HG02943 (cell line): Measurements from ENCODE around the gene NANOS2.

Experiments used
- ATAC-seq: cut with Tn5 transposase; IDR thresholded peaks from one replicate; pipeline ENCODE4 v1.9.1; 2021; ENCODE audit warnings: mild to moderate bottlenecking, low read depth, moderate library complexity; ENCODE audit not compliant: unreplicated experiment

Gene NANOS2

GRCh38 chr19:45931055-45931454 lies 16.5 kb upstream of the NANOS2 start:
- no peak for ATAC-seq

- no peak for ATAC-seq
Measured at GRCh38 chr19:45929247-45929646, 14.7 kb upstream of the NANOS2 start.

GRCh38 chr19:45927565-45928261 lies 13.1 kb upstream of the NANOS2 start:
- ATAC-seq = peak; percentile 83

- ATAC-seq = no peak
Measured at GRCh38 chr19:45924891-45925447, 10.4 kb upstream of the NANOS2 start.

- no peak for ATAC-seq
Measured at GRCh38 chr19:45922281-45922680, 7.7 kb upstream of the NANOS2 start.

- no peak for ATAC-seq
Measured at GRCh38 chr19:45920458-45920857, 5.9 kb upstream of the NANOS2 start.

GRCh38 chr19:45919678-45920077 lies 5.1 kb upstream of the NANOS2 start:
- no peak for ATAC-seq

GRCh38 chr19:45918721-45919120 lies 4.1 kb upstream of the NANOS2 start:
- no peak for ATAC-seq

GRCh38 chr19:45917421-45918091 lies 3.0 kb upstream of the NANOS2 start:
- ATAC-seq = no peak

- no peak for ATAC-seq
Measured at GRCh38 chr19:45911291-45911690, 3.3 kb downstream of the NANOS2 start.

GRCh38 chr19:45908956-45909355 lies 5.6 kb downstream of the NANOS2 start:
- no peak for ATAC-seq

GRCh38 chr19:45906221-45906620 lies 8.4 kb downstream of the NANOS2 start:
- no peak for ATAC-seq

- no peak for ATAC-seq
Measured at GRCh38 chr19:45905011-45905410, 9.6 kb downstream of the NANOS2 start.

GRCh38 chr19:45902651-45903625 lies 11.6 kb downstream of the NANOS2 start:
- peak; percentile 84 for ATAC-seq

GRCh38 chr19:45901912-45902650 lies 12.5 kb downstream of the NANOS2 start, which contains the start of gene MYPOP:
TSS of gene MYPOP (minus strand) at chr19:45902613. CDS start at chr19:45901773, 840 bp downstream.
- ATAC-seq = no peak

- ATAC-seq = no peak
Measured at GRCh38 chr19:45901432-45901911, 13.1 kb downstream of the NANOS2 start.

GRCh38 chr19:45900738-45901431 lies 13.7 kb downstream of the NANOS2 start:
- no peak for ATAC-seq

GRCh38 chr19:45899919-45900589 lies 14.5 kb downstream of the NANOS2 start:
- ATAC-seq = no peak

GRCh38 chr19:45899253-45899652 lies 15.3 kb downstream of the NANOS2 start:
- ATAC-seq = no peak
